ENCODE results near the gene SP5.

The SP5 gene

DNA sequence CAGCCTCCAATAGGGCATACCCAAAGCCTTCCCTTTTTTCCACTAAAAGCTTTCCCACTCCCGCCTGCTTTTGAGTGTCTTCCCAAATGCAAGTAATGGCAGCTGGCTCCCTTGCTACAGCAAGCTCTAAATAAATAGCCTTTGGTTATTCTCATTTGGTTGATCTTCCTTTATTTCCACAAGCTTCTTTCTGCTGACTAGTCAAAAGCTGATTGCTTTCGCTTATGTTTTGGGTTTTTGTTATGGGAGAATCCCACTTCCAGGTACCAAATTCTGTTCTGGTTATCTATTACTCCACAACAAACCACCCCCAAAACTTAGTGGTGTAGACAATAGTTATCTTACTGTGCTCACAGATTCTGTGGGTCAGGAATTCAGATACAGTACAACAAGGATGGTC, 22.3 kb downstream of the SP5 start:
- TF ChIP-seq EZH2phosphoT487 (conservative IDR thresholded peaks at IDR 0.05; ENCODE audit: low read length) = no peak
- TF ChIP-seq, protein P1, sequence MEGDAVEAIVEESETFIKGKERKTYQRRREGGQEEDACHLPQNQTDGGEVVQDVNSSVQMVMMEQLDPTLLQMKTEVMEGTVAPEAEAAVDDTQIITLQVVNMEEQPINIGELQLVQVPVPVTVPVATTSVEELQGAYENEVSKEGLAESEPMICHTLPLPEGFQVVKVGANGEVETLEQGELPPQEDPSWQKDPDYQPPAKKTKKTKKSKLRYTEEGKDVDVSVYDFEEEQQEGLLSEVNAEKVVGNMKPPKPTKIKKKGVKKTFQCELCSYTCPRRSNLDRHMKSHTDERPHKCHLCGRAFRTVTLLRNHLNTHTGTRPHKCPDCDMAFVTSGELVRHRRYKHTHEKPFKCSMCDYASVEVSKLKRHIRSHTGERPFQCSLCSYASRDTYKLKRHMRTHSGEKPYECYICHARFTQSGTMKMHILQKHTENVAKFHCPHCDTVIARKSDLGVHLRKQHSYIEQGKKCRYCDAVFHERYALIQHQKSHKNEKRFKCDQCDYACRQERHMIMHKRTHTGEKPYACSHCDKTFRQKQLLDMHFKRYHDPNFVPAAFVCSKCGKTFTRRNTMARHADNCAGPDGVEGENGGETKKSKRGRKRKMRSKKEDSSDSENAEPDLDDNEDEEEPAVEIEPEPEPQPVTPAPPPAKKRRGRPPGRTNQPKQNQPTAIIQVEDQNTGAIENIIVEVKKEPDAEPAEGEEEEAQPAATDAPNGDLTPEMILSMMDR (IDR thresholded peaks at IDR 0.05; ENCODE audit: insufficient read depth, low read length, poor library complexity, severe bottlenecking) = no peak
- no peaks in the 10 kb centered on the region for H3K9me2 ChIP-seq (replicated peaks; ENCODE audit: insufficient read depth, low read length)
- no peak overlapping the region for H3K27ac ChIP-seq (ENCODE audit: low read depth, low read length)
- no peaks in the 10 kb centered on the region for H3K79me2 ChIP-seq (ENCODE audit: insufficient read depth, low read length)
- H3K27me3 ChIP-seq (ENCODE audit: low read length) = no peaks in the 10 kb centered on the region
- no peak overlapping the region for H3K9ac ChIP-seq (ENCODE audit: low read length)
- no peaks in the 10 kb centered on the region for H3K9me3 ChIP-seq (ENCODE audit: insufficient read depth, low read length)
- H2AFZ ChIP-seq (ENCODE audit: low read depth, low read length, severe bottlenecking) = no peak overlapping the region
- no peaks in the 10 kb centered on the region for H4K20me1 ChIP-seq (ENCODE audit: low read depth, low read length)
- no peaks in the 10 kb centered on the region for H3F3A ChIP-seq (ENCODE audit: insufficient read depth)
- no peaks in the 10 kb centered on the region for H3K36me3 ChIP-seq (ENCODE audit: low read length)
- no peak overlapping the region for H3K4me2 ChIP-seq (ENCODE audit: low read depth, low read length, poor library complexity, severe bottlenecking)
- H3K4me3 ChIP-seq (ENCODE audit: insufficient read depth, low read length, poor library complexity, severe bottlenecking) = no peak overlapping the region

DNA sequence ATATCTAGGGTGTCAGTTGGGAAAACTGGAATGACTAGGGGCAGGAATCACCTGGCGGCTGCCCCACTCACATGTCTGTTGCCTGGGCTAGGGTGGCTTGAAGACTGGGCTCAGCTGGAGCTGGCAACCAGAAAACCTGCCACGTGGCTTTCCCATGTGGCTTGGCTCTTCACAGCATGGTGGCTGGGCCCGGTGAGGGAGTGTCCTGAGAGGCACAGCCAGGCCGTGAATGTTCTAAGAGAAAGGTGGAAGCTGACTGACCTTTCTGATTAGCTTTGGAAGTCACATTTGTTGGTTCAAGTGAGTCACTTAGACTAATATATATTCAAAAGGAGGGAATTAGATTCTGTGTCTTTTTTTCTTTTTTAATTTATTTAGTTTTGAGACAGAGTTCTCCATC, 22.7 kb downstream of the SP5 start:
- no peaks in the 10 kb centered on the region for H3K27me3 ChIP-seq (ENCODE audit: low read length)
- TF ChIP-seq EZH2phosphoT487 (conservative IDR thresholded peaks at IDR 0.05; ENCODE audit: low read length) = no peak
- TF ChIP-seq, protein P1 (IDR thresholded peaks at IDR 0.05; ENCODE audit: insufficient read depth, low read length, poor library complexity, severe bottlenecking) = no peak
- H3K27ac ChIP-seq (ENCODE audit: low read depth, low read length) = no peak overlapping the region
- no peaks in the 10 kb centered on the region for H3K36me3 ChIP-seq (ENCODE audit: low read length)
- H3K9me3 ChIP-seq (ENCODE audit: insufficient read depth, low read length) = no peaks in the 10 kb centered on the region
- H3K9me2 ChIP-seq (replicated peaks; ENCODE audit: insufficient read depth, low read length) = no peaks in the 10 kb centered on the region
- no peak overlapping the region for H3K4me2 ChIP-seq (ENCODE audit: low read depth, low read length, poor library complexity, severe bottlenecking)
- H3F3A ChIP-seq (ENCODE audit: insufficient read depth) = no peaks in the 10 kb centered on the region
- no peak overlapping the region for H2AFZ ChIP-seq (ENCODE audit: low read depth, low read length, severe bottlenecking)
- H3K4me3 ChIP-seq (ENCODE audit: insufficient read depth, low read length, poor library complexity, severe bottlenecking) = no peak overlapping the region
- no peaks in the 10 kb centered on the region for H4K20me1 ChIP-seq (ENCODE audit: low read depth, low read length)
- H3K79me2 ChIP-seq (ENCODE audit: insufficient read depth, low read length) = no peaks in the 10 kb centered on the region
- H3K9ac ChIP-seq (ENCODE audit: low read length) = no peak overlapping the region

DNA sequence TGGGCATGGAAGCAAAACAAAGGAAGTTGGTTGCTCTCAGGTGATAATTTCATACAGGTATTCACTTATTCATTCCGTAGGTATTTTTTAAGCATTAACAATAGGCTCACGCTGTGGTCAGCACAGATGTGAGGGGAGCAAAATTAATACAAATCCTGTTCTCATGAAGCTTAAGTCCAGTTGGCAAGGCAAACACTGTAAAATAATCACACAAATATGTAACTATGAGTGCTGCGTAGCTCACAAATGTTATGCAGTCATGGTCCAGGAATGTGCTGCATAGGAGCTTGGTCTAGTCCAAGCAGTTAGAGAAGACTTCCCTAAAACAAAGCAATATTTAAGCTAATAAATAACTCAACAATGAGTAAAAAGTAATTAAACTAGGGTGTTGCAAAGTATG, 23.9 kb downstream of the SP5 start:
- Histone ChIP-seq H3K9ac (ENCODE audit: low read length) (no peak overlapping the region), H3F3A (ENCODE audit: insufficient read depth) (no peaks in the 10 kb centered on the region), H3K9me2 (replicated peaks; ENCODE audit: insufficient read depth, low read length) (no peaks in the 10 kb centered on the region), H3K27ac (ENCODE audit: low read depth, low read length) (no peak overlapping the region), H4K20me1 (ENCODE audit: low read depth, low read length) (no peaks in the 10 kb centered on the region), H2AFZ (ENCODE audit: low read depth, low read length, severe bottlenecking) (no peak overlapping the region), H3K27me3 (ENCODE audit: low read length) (no peaks in the 10 kb centered on the region), H3K36me3 (ENCODE audit: low read length) (no peaks in the 10 kb centered on the region), H3K4me3 (ENCODE audit: insufficient read depth, low read length, poor library complexity, severe bottlenecking) (no peak overlapping the region), H3K4me2 (ENCODE audit: low read depth, low read length, poor library complexity, severe bottlenecking) (no peak overlapping the region), H3K9me3 (ENCODE audit: insufficient read depth, low read length) (no peaks in the 10 kb centered on the region), H3K79me2 (ENCODE audit: insufficient read depth, low read length) (no peaks in the 10 kb centered on the region)
- TF ChIP-seq EZH2phosphoT487 (conservative IDR thresholded peaks at IDR 0.05; ENCODE audit: low read length) = no peak
- TF ChIP-seq, protein P1 (IDR thresholded peaks at IDR 0.05; ENCODE audit: insufficient read depth, low read length, poor library complexity, severe bottlenecking) = no peak

All from SU-DHL-6 (cell line).